ENCODE measurements around the gene TRMT1.

Gene TRMT1

GRCh38 chr19:13122980-13123957, 6.7 kb upstream of the TRMT1 start:
- no peak for DNase-seq

GRCh38 chr19:13122275-13122878, 5.8 kb upstream of the TRMT1 start:
- DNase-seq = no peak

DNA sequence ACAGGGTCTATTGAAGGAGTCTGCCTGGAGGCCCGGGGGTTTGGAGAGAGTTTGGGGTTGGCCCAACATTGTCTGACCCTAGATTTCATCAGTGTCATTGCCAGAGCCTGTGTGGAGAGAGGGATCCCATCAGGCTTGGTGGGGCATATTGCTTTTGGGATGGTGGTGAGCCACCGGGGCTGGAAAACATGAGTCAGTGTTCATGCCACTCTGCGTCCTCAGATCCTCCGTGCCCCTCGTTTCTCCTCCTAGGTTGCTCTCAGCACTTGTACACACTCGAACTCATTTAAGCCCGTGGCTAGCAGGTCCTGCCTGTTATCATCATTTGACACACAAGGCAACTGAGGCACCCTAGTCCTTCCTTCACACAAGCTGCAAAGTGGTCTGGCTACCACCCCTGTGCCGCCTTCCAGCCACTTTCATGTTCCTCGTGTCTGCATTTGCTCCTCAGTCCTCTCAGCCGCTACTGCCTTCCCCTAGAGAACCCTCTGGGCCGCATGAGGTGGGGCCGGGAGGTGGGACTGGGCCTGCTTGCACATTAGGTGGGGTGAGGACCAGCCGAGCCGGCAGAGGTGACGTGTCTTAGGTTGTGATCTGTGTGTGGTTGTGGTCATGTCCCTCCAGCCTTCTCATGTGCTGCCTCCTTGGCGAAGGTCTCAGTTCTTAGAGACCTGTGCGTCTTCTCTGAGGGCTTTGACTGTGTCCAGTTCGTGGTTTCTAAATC, 5.2 kb upstream of the TRMT1 start:
- no peak for DNase-seq

DNA sequence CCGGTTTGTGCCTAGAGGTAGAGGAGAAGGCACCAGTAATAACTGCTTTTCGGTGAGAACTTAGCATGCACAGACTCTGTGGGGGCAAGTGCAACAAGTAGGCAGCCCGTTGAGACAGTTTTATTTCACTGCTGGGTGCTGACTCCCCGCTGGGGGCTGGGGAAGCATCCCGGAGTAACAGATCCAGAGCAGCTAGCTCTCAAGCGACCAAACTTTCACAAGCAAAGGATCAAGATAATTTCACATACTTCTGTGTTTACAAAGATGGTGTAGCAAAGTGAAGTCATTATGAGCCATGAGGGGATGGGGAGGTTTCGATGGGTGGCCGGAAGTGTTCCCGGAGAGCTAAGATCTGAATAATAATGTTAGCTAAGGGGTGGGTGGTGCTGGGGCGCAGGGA, 4.3 kb upstream of the TRMT1 start:
- no peak for DNase-seq

DNA sequence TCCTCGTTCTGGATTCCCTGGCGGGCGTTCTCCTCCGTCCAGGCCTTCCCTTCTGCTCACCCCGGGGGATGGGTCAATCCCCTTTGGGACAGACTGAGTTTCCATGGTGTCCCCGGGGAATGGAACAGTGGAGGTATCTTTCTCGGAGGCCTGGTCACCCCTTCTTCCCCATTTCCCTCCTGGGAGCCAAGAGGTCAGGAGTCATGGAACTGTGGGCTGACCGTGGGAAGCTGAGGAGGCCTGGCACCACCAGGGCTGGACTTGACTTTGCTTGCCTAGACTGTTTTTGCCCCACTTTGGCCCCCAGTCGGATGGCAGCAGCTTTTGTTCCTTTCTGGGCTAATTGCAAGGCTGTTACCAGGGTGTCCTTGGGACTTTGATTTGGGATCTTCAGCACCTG, 3.5 kb upstream of the TRMT1 start:
- no peak for DNase-seq

DNA sequence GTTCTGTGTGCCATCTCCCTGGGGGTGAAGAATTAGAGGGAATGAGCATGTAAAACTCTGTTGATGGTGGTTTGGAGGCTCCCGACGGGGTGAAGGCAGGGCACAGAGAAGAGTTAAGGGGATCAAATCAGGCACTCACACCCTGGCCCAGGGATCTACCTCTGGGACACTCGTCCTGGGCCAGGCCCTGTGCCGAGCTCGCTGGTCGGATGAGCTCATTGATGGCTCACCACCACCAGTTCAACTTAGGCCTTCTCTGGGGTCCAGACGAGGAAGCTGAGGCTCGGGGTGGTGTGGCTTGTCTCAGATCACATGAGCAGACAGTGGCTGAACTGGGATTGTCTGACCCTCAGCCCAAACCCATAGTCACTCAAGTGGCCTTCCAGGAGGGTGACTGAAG, 3.1 kb upstream of the TRMT1 start:
- DNase-seq = no peak

DNA sequence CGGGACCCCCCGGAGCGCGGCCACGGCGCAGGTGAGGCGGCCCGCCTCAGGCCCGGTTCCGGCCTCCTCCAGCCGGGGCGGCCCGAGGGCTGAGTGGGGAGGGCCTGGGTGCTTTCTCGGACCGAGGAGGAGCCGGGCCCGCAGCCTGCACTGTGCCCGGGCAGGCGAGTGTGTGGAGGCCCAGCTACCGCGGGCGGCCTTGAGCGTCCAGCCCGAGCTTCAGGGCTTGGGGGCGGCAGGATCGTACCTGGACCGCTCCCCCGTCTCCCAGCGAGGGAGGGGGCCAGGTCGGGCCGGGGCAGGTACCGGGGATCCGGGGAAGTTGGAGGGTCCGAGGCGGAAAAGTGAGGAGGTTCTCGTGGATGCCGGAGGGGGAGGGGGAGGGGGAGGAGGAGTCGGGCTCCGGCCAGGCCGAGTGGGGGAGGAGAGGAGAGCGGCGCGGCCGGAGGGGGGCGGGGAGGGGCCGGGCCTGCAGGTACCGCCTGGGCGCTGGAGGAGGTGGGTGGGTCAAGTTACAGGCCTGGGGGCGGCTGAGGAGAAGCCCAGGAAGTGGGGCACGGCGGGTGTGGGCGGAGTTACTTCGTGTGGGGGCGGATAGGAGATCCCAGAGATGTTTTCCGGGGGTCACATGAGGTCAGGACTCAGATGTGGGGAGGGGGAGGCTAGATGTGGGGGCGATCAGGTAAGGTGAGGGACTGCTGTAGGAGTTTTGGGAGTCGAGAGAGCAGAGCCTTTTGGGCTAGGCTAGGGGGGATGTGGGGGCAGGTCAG, 2.1 kb upstream of the TRMT1 start:
- DNase-seq = peak; percentile 58

- peak; percentile 93 for DNase-seq
Observed at GRCh38 chr19:13117772-13118423, 1.4 kb upstream of the TRMT1 start, which contains the start of gene NACC1. Gene NACC1, plus strand, starts transcription at chr19:13118264. Its CDS starts 16,944 bp downstream, at chr19:13135208.

- DNase-seq = peak; percentile 41
Observed at GRCh38 chr19:13117176-13117771, 734 bp upstream of the TRMT1 start.

- no peak for DNase-seq
Observed at GRCh38 chr19:13115936-13116281, 631 bp downstream of the TRMT1 start.

GRCh38 chr19:13112555-13112954, 4.0 kb downstream of the TRMT1 start:
- DNase-seq = no peak

- no peak for DNase-seq
Observed at GRCh38 chr19:13110099-13110610, 6.4 kb downstream of the TRMT1 start.

DNA sequence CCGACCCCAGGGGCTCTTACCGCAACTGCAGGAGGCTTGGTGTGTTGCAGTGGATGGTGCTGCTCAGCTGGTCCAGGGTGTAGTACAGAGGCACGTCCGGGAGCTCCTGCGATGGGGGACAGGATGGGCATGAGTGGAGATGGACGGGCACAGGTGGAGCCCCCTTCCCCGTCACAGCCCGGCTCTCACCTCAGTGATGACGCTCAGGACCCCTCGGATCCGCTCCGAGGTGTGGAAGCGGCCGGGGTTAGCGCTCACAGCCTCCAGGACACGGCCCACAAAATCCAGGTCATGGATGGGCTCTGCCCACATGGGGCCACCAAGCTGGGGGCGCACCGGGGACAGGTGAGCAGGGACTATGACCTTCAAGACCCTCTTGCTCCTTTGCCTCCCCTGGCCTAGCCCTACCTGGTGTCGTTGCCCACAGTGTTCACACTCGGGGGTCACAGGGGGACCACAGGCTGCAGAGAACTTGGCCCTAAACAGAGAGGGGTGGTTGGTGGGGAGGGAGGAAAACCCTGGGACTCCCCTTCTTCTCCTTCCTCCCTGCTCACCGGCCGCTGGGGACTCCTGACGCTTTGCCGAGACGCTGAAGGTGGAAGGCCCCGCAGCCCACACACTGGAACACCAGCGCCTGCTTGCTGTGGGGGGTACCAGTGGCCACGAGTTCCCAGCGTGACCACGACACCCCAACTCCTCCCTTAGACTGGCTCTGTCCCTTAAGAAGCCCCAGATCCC, 7.0 kb downstream of the TRMT1 start:
- no peak for DNase-seq

GRCh38 chr19:13104848-13105711, 11.5 kb downstream of the TRMT1 start:
- no peak for DNase-seq

DNA sequence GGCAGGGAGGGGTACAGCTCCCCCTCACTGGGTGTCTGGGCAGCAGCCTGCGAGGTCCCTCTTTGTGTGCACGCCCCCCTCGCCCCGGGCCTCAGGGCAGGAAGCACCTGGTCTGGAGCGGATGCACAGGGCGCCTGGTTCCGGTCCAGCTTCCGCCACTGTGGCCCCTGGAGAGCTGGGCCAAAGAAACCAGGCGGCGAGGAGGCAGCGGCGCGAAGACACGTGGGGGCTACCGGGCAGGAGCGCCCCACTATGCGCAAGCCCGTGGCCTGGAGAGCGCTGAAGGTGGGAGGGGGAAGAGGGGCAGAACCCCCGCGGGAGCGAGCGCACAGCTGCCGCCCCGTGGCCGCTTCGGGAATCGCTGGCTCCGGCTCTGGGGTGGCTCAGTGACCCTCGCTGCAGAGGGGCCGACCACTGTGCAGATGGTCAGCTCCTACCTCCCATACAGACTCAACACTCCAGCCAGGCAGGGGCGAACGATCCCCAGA, 12.1 kb downstream of the TRMT1 start:
- no peak for DNase-seq

DNA sequence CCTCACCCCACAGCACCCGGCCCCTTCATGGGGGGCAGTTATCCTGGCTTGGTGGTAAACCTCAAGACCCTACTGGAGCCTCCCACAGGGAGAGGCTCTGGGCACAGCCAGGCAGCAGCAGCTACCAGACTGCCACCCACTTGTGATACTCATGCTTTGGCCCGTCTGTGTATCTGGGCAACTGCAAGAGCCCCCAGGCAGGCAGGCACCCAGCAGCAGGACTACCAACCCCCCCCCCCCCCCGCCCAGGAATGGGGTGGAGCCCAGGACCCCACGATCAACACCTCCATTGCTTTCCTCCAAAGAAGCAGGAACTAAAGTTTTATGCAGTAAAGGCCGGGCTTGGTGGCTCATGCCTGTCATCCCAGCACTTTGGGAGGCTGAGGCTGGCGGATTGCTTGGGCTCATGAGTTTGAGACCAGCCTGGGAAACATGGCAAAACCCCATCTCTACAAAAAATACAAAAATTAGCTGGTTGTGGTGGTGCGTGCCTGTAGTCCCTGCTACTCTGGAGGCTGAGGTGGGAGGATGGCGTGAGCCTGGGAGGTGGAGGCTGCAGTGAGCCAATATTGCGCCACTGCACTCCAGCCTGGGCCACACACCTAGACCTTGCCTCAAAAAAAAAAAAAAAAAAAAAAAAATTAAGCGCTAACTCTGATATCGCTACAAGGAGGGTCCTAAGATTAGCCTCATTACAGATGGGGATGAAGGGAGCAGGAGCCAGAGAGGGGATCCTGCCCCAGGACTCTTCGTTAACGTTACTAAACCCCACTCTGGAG, 12.8 kb downstream of the TRMT1 start:
- DNase-seq = no peak

GRCh38 chr19:13102666-13103580, 13.6 kb downstream of the TRMT1 start, which contains the start of gene LYL1:
Gene LYL1, minus strand, starts transcription at chr19:13102858. Its CDS starts 1,687 bp downstream, at chr19:13101171.
- DNase-seq = no peak

- no peak for DNase-seq
Observed at GRCh38 chr19:13102416-13102665, 14.2 kb downstream of the TRMT1 start.
